GM13977 (cell line): ENCODE results near the gene RABGGTA.
A peak's percentile ranks its signal among the peaks of the same experiment; 100 is the strongest.
"Not testable (repeated sequence)": the region's sequence is repeated elsewhere in the genome, so short reads cannot be mapped to it uniquely, and the experiment has no call there.

Experiments
- DNase-seq: peaks from one replicate; pipeline ENCODE4 v3.0.0; 2012; ENCODE audit warnings: low spot score
- CTCF ChIP-seq: IDR thresholded peaks from 2 replicates; pipeline ENCODE4 v1.5.1; 2012; ENCODE audit warnings: mild to moderate bottlenecking, control low read depth; ENCODE audit not compliant: insufficient read depth; ENCODE audit errors: extremely low read depth, missing control alignments
- in situ Hi-C: fragments of 300-500 bp; cut with MboI; formaldehyde crosslinking; loops from one replicate; pipeline ENCODE4 v1.12.0; 2022; ENCODE audit warnings: low sequenced_read_pairs, low pct_unique_long_range_greater_than_20kb, mixed read lengths, inconsistent platforms; ENCODE audit not compliant: unreplicated experiment

RABGGTA gene

DNA sequence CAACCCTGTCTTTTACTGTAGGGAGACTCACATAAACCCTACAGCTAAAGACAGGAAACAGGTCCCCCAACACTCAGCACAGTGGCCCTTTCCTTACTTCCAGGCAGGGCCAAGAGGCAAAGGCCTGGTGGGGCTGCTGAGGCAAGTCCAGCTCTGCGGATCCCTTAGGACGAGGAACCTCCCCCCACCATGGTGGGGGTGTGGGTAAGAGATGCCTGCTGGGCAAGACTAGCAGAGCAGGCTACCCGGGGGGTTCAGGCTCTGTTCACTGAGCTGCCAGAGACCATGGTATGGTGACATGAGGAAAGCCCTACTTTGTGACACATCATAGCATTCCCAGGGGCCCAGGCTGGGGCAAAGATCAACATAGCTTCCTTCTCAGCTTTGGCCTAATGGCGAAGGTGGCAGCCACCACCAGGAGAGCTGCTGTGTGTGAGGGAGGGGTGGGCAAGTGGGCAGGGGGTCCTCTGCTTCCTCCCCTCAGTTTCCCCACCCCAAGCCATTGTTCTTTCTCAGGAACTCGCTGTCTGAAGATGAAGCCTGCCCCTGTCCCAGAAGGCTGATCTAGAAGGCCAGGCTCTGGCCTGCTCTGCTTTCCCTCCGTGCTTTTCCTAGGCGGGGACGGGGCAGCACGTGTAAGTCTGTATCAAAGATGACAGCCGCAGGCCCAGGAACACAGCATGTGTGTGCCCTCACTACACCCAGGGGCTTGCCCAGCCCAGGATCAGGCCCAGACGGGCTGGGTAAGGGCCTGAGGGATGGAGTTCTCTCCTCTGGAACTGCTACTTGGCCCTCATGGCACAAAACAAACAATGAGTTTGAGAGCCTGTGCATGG lies 18.9 kb downstream of the RABGGTA start:
- TF ChIP-seq CTCF = no peak
- in situ Hi-C loops = no loop called here
- no peak for DNase-seq

DNA sequence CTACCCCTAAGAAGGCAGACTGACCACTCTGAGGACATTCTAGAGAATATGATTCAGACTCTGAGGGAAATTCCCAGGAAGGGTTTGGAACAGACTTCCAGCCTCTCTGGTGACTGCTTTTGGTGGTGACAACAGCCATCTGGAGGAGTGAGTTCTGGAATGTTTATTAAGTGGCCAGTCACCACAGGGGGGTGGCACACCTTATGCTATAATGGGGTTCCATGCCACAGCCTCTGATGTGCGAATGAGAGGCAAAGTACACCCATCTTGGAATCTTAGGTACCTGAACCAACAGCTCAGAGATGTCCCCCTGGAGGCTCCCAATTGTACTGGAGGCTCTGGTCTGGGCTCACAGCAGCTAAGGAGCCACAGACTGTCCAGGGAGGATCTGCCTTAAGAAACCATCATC lies 19.5 kb downstream of the RABGGTA start:
- no peak for TF ChIP-seq CTCF
- DNase-seq = no peak

GRCh38 chr14:24250354-24250753 lies 21.0 kb downstream of the RABGGTA start:
- DNase-seq = no peak
- in situ Hi-C loops = no loop called here
- TF ChIP-seq CTCF = no peak

More for the DNA sequence above, 19.5 kb downstream of the RABGGTA start:
- in situ Hi-C loops = no loop called here

DNA sequence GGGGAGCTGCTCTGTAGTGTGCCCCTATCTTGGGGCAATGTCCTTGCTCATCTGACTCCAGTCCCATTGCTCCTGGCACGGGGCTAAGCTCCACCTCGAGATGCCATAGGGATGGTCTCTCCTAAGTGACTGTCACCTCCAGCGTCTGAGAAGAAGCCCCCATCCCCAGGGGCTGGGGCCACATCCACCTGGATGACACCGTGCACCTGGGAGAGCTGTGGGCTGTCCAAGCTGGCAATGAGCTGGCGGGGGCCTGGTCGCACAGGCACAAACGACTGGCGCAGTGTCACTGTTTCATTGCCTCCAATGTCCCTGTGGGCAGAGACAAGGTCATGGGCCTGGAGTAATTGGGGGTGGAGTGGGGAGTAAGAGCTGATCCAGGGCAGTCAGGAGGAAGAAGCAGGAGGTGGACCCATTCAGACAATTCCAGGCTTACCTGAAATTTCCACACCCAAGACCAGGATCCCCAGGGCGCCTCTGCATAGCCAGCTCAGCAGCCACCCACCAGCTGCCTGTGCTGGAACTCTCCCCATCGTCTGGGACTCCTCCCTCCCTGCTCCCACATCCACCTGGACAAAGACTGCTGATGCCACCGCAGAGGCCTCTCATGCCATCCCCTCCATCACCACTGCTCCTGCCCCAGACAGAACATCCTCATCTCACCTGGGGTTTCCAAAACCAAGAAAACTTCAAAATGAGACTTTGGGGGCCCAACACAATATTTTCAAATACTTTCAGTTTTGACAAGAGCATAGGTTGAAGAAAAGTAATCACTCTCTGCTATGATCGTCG lies 22.0 kb downstream of the RABGGTA start:
- in situ Hi-C loops = no loop called here
- DNase-seq = no peak
- no peak for TF ChIP-seq CTCF

DNA sequence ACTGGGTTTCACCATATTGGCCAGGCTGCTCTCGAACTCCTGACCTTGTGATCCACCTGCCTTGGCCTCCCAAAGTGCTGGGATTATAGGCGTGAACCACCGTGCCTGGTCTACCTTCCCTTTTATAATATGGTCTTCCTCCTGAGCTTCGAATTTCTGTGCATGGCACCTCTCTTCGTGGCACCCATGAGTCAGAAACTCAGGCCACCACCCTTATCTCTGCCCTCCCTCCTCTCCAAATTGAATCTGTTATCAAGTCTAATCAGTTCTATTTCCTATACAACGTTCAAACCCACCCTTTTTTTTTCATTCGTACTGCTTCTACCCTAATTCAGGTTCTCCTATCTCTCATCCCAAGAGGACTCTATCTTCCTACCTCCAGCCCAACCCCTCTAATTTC lies 24.0 kb downstream of the RABGGTA start:
- no peak for TF ChIP-seq CTCF
- in situ Hi-C loops = no loop called here
- no peak for DNase-seq

DNA sequence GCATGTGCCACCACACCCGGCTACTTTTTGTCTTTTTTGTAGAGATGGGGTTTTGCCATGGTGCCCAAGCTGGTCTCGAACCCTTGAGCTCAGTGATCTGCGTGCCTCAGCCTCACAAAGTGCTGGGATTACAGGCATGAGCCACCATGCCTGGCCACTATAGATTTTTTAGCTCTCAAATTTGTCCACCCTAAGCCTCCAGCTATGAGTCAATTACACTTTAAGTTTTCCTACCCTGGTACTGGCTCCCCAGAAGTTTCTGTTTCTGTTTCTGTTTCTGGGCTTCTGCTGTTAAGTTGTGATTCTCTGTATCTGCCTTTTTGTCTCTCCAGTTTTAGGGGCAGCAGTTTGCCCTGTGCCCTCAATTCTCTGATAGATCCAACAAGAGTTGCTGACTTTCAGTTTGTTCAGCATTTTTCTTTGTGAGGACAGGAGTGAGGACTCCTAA lies 24.6 kb downstream of the RABGGTA start:
- DNase-seq = peak; percentile 63
- in situ Hi-C loops = no loop called here
- TF ChIP-seq CTCF = no peak

DNA sequence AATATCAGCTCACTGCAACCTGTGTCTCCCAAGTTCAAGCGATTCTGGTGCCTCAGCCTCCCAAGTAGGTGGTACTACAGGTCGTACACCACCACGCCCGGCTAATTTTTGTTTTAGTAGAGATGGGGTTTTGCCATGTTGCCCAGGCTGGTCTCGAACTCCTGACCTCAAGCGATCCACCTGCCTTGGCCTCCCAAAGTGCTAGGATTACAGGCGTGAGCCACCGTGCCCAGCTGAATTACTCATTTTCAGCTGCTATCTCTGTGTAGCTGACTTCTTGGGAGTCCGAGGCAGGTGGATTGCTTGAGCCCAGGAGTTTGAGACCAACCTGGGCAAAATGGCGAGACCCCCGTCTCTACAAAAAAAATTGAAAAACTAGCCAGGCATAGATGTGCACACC lies 26.0 kb downstream of the RABGGTA start:
- DNase-seq, in situ Hi-C loops: not testable (repeated sequence)
